ENCODE results near the gene MAPT. TPM values are rescaled to one million over a fixed set of nuclear protein-coding genes. Genes with fewer than 3 reads are reported as not detected.

MAPT gene
- total RNA-seq, 1 donor from 2014 or later: 0.28 TPM

- H3K9me3 Mint-ChIP-seq (ENCODE audit: unreplicated experiment): no peaks in the 10 kb centered on the region
- DNase-seq (ENCODE audit: low spot score): no peak
- H3K36me3 Mint-ChIP-seq (ENCODE audit: low read depth, unreplicated experiment): peaks cover 3% of the 10 kb centered on the region
- no peak overlapping the region for H3K27ac Mint-ChIP-seq (ENCODE audit: unreplicated experiment)
- TF ChIP-seq CTCF (IDR thresholded peaks at IDR 0.05; ENCODE audit: unreplicated experiment): no peak
- no peaks in the 10 kb centered on the region for H3K4me1 Mint-ChIP-seq (ENCODE audit: unreplicated experiment)
- peaks cover 1% of the 10 kb centered on the region for H3K27me3 Mint-ChIP-seq (ENCODE audit: unreplicated experiment)
- no peak overlapping the region for H3K4me3 Mint-ChIP-seq (ENCODE audit: unreplicated experiment)
These were observed 96.5 kb downstream of the MAPT start for GRCh38 chr17:45990886-45991285.

- no peak for TF ChIP-seq CTCF (IDR thresholded peaks at IDR 0.05; ENCODE audit: unreplicated experiment)
- Mint-ChIP-seq H3K27ac (ENCODE audit: unreplicated experiment) (no peak overlapping the region), H3K4me1 (ENCODE audit: unreplicated experiment) (no peaks in the 10 kb centered on the region), H3K9me3 (ENCODE audit: unreplicated experiment) (no peaks in the 10 kb centered on the region), H3K36me3 (ENCODE audit: low read depth, unreplicated experiment) (peaks cover 3% of the 10 kb centered on the region), H3K4me3 (ENCODE audit: unreplicated experiment) (no peak overlapping the region), H3K27me3 (ENCODE audit: unreplicated experiment) (peaks cover 1% of the 10 kb centered on the region)
- no peak for DNase-seq (ENCODE audit: low spot score)
These were observed 97.0 kb downstream of the MAPT start for GRCh38 chr17:45991341-45991740.

- no peak overlapping the region for H3K27ac Mint-ChIP-seq (ENCODE audit: unreplicated experiment)
- no peak for TF ChIP-seq CTCF (IDR thresholded peaks at IDR 0.05; ENCODE audit: unreplicated experiment)
- DNase-seq (ENCODE audit: low spot score): no peak
- H3K9me3 Mint-ChIP-seq (ENCODE audit: unreplicated experiment): no peaks in the 10 kb centered on the region
- peaks cover 1% of the 10 kb centered on the region for H3K27me3 Mint-ChIP-seq (ENCODE audit: unreplicated experiment)
- H3K4me1 Mint-ChIP-seq (ENCODE audit: unreplicated experiment): no peaks in the 10 kb centered on the region
- H3K36me3 Mint-ChIP-seq (ENCODE audit: low read depth, unreplicated experiment): peaks cover 3% of the 10 kb centered on the region
- H3K4me3 Mint-ChIP-seq (ENCODE audit: unreplicated experiment): no peak overlapping the region
These were observed 97.8 kb downstream of the MAPT start for GRCh38 chr17:45992175-45992574.

- TF ChIP-seq CTCF (IDR thresholded peaks at IDR 0.05; ENCODE audit: unreplicated experiment): no peak
- no peak overlapping the region for H3K27ac Mint-ChIP-seq (ENCODE audit: unreplicated experiment)
- H3K4me1 Mint-ChIP-seq (ENCODE audit: unreplicated experiment): no peaks in the 10 kb centered on the region
- DNase-seq (ENCODE audit: low spot score): no peak
- H3K27me3 Mint-ChIP-seq (ENCODE audit: unreplicated experiment): peaks cover 1% of the 10 kb centered on the region
- no peaks in the 10 kb centered on the region for H3K9me3 Mint-ChIP-seq (ENCODE audit: unreplicated experiment)
- peaks cover 3% of the 10 kb centered on the region for H3K36me3 Mint-ChIP-seq (ENCODE audit: low read depth, unreplicated experiment)
- no peak overlapping the region for H3K4me3 Mint-ChIP-seq (ENCODE audit: unreplicated experiment)
These were observed 98.5 kb downstream of the MAPT start for GRCh38 chr17:45992904-45993303.

GRCh38 chr17:45993962-45994627 lies 99.7 kb downstream of the MAPT start:
- Mint-ChIP-seq H3K36me3 (ENCODE audit: low read depth, unreplicated experiment) (peaks cover 3% of the 10 kb centered on the region), H3K4me1 (ENCODE audit: unreplicated experiment) (no peaks in the 10 kb centered on the region), H3K27ac (ENCODE audit: unreplicated experiment) (no peak overlapping the region), H3K4me3 (ENCODE audit: unreplicated experiment) (no peak overlapping the region), H3K27me3 (ENCODE audit: unreplicated experiment) (peaks cover 1% of the 10 kb centered on the region), H3K9me3 (ENCODE audit: unreplicated experiment) (no peaks in the 10 kb centered on the region)
- no peak for DNase-seq (ENCODE audit: low spot score)
- no peak for TF ChIP-seq CTCF (IDR thresholded peaks at IDR 0.05; ENCODE audit: unreplicated experiment)
